ENCODE results near the gene FBXO30.
A peak's percentile ranks its signal among the peaks of the same experiment; 100 is the strongest.

The FBXO30 gene

GRCh38 chr6:145814501-145815308 is at the start of gene FBXO30:
Gene FBXO30 (minus strand): TSS chr6:145814795. CDS start chr6:145806405, 8,390 bp downstream.
- peak; percentile 86 for DNase-seq

DNA sequence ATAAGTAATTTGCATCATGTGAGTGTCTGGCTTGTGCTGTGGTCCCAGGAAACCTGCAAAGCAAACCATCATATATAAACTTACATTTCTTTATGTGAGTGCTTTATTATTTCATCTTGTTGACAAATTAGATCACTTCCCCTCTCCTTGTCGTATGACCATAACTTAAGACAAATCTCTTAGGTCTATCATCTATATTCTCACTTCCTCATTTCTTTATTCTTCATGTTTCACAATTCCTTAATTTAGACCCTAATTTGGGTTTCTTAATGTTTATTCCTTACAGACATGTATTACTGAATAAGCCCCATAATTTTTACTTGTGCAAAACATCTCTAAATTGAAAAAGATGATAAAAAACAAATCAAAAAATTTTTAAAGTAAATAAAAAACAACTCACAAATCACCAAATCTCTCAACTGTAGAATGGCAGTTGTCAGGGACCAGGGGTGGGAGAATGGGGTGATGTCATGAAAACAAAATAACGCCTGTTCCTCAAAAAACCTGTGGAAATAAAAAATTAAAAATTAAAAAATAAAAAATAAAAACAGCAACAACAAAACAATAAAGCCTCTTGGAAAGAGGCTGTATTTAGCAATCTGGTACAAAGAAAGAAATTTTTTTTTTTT is 49.5 kb upstream of the FBXO30 start:
- peak; percentile 9 for DNase-seq

- DNase-seq = no peak
Observed at GRCh38 chr6:145863366-145863765, 48.8 kb upstream of the FBXO30 start.

DNA sequence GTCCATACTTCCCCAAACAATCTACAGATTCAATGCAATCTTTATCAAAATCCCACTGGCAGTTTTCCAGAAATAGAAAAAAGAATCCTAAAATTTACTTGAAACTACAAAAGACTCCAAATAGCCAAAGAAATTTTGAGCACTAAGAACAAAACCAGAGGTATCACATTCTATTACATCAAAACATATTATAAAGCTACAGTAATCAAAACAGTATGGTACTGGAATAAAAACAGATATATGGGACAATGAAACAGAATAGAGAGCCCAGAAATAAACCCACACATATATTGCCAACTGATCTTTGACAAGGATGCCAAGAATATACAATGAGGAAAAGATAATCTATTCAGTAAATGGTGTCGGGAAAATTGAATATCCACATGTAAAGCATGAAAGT is 46.0 kb upstream of the FBXO30 start:
- DNase-seq = no peak

DNA sequence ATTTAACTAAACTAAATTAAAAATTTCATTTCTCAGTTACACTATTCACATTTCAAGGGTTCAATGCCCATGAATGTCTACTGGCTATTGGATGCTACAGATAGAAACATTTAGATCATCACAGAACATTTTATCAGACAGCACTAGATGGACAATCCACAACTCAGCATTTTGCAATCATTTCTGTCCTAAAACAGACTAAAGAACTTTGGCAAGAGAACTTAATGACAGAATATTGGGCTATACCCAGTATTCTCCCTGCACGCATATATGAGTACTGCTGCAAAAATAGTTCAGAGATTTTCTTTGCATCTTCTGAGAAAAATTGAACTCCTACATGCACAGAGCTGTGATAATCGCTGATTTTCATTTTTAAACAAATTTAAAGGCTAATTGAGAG is 36.1 kb upstream of the FBXO30 start:
- DNase-seq = no peak

DNA sequence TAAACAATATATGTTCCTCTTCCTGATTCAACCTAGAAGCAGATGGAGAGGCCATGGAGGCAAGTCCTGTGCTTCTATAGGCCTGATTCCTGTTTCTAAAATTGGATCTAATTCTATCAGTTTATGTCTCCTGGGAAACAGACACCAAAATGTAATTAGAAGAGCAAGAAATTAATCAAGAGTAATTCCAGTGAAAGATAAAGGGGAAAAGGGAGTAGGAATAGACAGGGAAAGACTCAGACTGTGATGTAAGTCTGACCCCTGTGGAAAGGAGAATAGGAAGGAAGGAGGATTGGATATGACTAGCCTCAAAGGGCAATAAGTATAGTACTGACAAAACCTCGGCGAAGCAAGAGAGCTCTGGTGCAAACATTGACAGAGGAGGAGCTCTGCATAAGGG is 33.9 kb upstream of the FBXO30 start:
- DNase-seq = no peak

DNA sequence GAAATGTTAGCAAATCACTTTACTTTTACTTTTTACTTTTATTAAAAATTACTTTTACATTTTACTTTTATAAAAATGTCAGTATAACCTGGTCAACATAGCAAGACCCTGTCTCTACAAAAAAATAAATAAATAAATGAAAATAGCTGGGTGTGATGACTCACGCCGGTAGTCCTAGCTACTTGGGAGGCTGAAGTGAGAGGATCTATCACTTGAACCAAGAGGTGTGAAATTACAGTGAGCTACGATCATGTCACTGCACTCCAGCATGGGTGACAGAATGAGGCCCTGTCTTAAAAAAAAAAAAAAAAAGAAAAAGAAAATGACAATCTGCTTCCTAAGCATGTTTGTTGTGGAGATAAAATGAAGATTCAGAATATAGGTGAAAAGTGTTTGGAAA is 31.0 kb upstream of the FBXO30 start:
- DNase-seq = no peak

DNA sequence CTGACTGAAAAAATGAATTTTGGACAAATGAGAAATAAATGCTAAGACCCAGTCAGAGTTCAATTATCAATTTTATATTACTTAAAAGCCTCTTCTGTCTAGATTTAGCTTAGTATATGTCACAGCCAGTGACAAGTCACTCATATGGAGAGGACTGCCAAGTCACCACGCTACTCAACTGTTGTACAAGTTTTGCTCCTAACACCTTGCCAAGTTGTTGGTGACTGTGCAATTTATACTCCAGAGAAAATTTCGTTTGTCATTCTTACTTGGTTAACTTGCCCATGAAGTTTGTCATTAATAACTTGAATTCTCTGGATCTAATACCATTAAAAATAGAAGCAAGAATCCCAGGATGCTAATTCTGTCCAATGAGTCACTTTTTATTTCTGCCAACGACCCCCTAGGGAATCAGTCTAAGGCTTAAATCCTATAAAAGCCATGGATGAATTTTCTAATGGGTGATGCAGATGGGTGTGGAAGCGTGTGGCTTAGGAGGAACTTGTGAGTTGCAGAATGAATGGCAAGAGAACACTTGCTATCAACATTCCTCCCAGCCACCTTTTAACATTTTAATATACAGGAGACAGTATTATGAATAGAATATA is 30.4 kb upstream of the FBXO30 start:
- no peak for DNase-seq

DNA sequence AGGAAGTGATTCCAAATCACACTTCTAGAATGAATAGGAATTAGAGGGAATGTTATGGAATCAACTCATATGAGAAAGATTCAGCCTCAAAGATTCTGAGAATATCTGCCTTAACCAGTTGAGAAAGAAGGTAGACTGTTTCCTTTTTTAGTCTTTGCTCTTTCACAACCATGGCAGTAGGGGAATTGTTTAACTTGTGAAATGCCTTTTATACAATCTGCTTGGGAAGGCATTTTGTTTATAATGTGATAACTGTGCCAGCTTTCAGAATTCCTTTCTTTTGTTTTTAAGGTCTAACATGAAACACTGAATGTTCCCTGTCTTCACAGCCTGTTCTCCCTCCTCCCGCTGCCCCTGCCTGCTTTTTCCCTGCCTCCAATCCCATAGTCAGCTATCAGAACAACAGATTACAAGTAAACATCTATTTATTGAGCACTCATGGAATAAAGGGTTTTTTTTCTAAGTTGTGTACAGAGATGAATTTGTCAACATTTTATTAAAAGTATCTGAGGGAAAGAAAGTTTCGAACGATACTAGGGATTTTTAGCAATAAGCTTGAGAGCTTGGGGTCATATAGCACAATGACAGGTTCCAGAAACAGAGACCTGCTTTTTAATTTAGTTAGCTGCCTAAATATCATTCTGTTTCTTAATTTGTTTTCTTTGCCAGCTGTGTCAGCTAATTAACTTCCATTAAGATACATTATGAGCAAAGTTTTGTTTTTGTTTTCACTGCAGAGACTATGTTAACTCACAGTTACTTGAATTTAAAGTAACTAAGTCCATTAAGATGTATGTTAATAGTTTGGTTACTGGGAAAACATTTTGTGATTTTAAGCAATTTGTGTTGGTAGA is 28.3 kb upstream of the FBXO30 start:
- DNase-seq = no peak

DNA sequence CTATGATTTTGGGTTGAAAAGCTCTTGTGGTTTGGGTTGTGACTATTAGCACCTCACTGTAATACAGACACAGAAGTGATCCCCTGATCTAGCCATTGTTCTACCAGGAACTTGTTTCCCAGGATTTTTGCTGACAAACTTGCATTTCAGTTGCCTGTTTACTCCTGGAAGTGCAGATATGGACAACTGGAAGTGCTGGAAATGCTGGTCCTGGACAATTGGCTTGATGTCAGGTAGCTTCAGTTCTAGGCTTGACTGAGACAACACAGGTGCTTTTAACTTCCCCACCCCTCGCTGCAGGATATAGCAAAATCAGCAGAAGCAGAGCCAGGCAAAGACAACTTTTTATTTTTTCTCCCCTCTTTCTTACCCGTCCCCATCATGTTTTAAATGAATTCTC is 27.1 kb upstream of the FBXO30 start:
- DNase-seq = no peak

DNA sequence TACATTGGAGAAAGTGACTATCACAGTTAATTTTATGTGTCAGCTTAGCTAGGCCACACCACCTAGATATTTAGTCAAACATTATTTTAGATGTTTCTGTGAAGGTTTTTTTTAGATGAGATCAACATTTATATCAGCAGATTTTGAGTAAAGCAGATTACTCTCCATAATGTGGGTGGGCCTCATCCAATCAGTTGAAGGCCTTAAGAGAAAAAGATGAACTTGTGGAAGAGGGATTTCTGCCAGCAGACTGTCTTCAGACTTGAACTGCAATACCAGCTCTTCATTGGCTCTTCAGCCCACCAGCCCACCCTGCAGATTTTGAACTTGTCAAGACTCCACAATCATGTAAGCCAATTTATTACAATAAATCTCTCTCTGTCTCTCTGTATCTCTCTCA is 25.1 kb upstream of the FBXO30 start:
- DNase-seq = no peak

GRCh38 chr6:145838305-145838704 is 23.7 kb upstream of the FBXO30 start:
- DNase-seq = no peak

GRCh38 chr6:145836772-145837171 is 22.2 kb upstream of the FBXO30 start:
- no peak for DNase-seq

GRCh38 chr6:145836170-145836569 is 21.6 kb upstream of the FBXO30 start:
- DNase-seq = no peak

- no peak for DNase-seq
Observed at GRCh38 chr6:145830612-145831011, 16.0 kb upstream of the FBXO30 start.

DNA sequence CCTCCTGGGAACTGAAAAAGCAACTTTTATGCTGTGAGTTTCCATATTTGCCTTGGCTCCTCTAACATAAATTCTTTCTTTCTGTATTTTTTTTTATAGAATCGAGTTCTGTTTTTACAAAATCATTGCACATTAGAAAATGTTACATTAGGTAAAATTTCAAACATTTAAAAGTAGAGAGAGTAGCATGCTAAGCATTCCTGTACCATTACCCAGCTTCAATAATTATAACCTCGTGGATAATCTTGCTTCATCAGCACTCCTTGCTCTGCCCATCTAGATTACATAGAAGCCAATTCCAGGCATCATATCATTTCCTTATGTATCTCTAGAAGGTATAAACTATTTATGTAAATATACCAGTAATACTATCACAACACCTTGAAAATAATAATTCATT is 15.4 kb upstream of the FBXO30 start:
- DNase-seq = no peak

GRCh38 chr6:145829102-145829501 is 14.5 kb upstream of the FBXO30 start:
- no peak for DNase-seq

DNA sequence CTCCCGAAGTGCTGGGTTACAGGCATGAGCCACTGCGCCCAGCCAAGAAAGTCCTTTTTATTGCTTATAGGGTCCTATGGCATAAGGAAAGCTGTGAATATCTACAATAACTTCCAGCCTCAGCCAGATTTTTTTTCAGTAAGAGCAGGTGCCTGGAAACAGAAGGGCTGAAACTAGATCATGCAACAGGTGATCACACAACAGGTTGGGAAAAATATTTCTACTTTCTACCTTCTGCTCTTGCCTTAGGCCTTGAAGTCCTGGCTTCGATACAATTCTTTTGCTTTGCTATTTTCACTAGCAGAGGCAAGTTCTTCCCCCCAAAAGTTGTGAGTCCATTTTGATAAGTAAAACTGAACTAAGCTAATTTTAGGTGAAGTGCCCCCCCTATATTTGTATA is 9.7 kb upstream of the FBXO30 start:
- no peak for DNase-seq

DNA sequence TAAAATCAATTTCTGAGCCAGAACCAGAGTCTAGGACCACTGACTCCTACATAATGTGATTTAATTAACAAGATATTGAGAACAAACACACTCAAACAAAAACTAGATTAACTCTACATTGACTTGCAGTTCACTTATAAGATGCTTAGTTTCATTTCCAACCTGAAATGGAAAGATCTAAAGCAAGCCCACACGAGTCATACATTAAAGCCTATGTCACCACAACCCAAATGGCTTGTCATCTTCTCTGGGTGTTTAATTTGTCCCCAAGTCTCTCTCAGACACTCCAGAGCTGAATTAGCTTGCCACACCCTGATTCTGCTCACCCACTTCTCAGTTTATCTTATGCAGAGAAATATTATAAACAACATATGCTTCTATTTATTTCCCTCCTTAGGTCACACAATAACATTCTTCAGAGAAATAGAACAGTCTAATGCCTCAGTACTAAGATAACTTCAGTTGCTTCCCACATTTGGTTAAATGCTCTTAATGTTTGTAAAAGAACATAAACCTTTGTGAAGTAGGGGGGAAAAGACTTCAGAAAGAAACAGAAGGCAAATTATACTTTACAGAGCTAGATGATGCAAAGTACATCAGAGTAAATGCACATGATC is 8.8 kb upstream of the FBXO30 start:
- no peak for DNase-seq

- no peak for DNase-seq
Observed at GRCh38 chr6:145822456-145822855, 7.9 kb upstream of the FBXO30 start.

GRCh38 chr6:145819994-145820393 is 5.4 kb upstream of the FBXO30 start:
- no peak for DNase-seq

GRCh38 chr6:145818796-145819195 is 4.2 kb upstream of the FBXO30 start:
- no peak for DNase-seq

DNA sequence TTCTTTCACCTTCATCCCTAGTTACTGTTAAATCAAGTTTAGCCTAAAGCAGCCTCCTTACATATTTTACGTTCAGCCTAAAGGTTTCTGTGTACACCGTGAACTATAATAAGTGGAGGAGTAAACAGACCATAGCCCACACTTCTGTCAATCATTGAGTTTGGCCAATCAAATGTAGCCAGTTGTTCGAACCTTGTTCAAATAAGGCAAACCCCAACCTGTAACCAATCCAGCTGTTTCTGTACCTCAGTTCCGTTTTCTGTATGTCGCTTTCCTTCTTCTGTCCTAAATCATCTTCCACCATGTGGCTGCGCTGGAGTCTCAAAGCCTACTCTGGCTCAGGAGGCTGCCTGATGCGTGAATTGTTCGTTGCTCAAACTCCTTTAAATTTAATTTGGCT is 1.8 kb upstream of the FBXO30 start:
- no peak for DNase-seq
